T1000 (cell line): ENCODE results near the gene SQOR.

Source experiments
- DNase-seq: peaks from one replicate; lab custom pipeline; 2025; ENCODE audit warnings: mixed read lengths; lab: John Stamatoyannopoulos, UW

SQOR gene

GRCh38 chr15:45660231-45660979, 25.6 kb downstream of the SQOR start:
- DNase-seq: no peak

GRCh38 chr15:45662375-45662774, 27.5 kb downstream of the SQOR start:
- DNase-seq: no peak

GRCh38 chr15:45664451-45664850, 29.6 kb downstream of the SQOR start:
- no peak for DNase-seq

- DNase-seq: no peak
These were observed 30.4 kb downstream of the SQOR start for GRCh38 chr15:45665261-45665660.

GRCh38 chr15:45666119-45666875, 31.5 kb downstream of the SQOR start:
- no peak for DNase-seq

- no peak for DNase-seq
These were observed 32.2 kb downstream of the SQOR start for GRCh38 chr15:45667002-45667401.

GRCh38 chr15:45668386-45668785, 33.6 kb downstream of the SQOR start:
- DNase-seq: no peak

- no peak for DNase-seq
These were observed 34.6 kb downstream of the SQOR start for GRCh38 chr15:45669422-45669821.

GRCh38 chr15:45670091-45670490, 35.3 kb downstream of the SQOR start:
- no peak for DNase-seq

- DNase-seq: no peak
These were observed 35.7 kb downstream of the SQOR start for GRCh38 chr15:45670511-45670910.

- no peak for DNase-seq
These were observed 39.8 kb downstream of the SQOR start for GRCh38 chr15:45674677-45675076.

- DNase-seq: no peak
These were observed 43.0 kb downstream of the SQOR start for GRCh38 chr15:45677797-45678196.

- DNase-seq: no peak
These were observed 43.8 kb downstream of the SQOR start for GRCh38 chr15:45678459-45679178.

GRCh38 chr15:45684533-45684932, 49.7 kb downstream of the SQOR start:
- no peak for DNase-seq

GRCh38 chr15:45689616-45690015, 54.8 kb downstream of the SQOR start:
- no peak for DNase-seq

GRCh38 chr15:45690581-45691260, 55.9 kb downstream of the SQOR start:
- no peak for DNase-seq

GRCh38 chr15:45701108-45701507, 66.3 kb downstream of the SQOR start:
- no peak for DNase-seq

GRCh38 chr15:45702041-45702440, 67.2 kb downstream of the SQOR start:
- DNase-seq: no peak

- DNase-seq: no peak
These were observed 69.0 kb downstream of the SQOR start for GRCh38 chr15:45703670-45704328.

- DNase-seq: no peak
These were observed 69.8 kb downstream of the SQOR start for GRCh38 chr15:45704329-45705249.
